ENCODE measurements around the gene CYTH1.

The CYTH1 gene

DNA sequence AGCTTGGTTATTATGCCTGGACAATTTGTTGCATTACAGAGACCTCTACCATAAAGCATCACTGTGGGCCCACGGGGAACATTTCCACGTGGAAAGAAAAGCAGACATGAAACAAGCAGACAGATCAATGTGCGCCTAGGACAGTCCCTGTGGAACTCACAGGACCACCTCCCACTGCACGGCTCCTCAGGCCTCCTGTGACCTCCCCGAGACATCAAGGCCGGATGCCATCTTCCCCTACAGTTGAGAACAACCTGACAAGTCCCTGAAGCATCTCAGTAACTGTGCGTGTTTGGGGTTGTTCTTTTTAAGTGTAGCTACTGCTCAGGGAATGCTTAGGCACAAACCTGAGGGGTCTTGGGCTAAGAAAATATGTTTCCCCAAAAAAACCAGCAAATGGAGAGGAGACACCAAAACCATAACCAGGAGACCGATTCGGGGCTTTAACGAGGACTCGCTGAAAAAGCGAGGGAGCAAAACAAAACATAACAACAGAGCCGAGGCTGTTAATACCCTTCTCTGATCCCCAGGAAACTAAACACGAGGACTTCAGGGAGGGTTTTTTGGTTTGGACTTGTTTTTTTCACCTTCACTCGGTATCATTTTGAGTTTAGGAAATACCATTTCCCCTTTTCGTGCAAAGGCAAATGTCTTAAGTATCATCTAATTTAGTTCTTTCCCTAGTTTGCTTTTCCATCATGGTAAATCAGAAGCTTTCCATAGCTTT lies 87.1 kb downstream of the CYTH1 start:
- no peak for DNase-seq (ENCODE audit: low read depth in 4 of 4, low spot score in 1 of 4)

DNA sequence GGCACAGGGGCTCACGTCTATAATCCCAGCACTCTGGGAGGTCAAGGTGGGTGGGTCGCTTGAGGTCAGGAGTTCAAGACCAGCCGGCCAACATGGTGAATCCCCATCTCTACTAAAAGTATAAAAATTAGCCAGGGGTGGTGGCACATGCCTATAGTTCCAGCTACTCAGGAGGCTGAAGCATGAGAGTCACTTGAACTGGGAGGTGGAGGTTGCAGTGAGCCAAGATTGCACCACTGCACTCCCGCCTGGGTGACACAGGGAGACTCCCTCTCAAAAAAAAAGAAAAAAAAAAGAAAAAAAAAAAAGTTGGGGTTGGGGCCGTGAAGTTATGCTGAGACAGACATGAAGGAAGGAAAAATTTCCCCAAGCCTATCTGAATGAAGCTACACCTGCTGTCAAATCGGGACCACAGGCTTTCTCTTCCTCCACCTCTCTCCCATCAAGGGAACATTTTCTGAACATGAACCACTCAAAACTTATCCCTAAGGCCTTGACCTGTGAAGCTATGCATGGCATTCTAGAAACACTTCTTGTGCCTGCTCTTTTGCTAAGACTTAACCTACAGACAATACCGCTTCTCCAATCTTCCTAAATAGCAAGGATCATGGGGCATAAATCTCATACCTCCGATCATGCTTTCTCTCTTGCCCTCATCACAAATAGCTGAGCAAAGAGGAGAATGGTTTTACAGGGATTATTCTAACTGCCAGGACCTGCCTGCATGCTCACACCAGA lies 88.6 kb downstream of the CYTH1 start:
- no peak for DNase-seq (ENCODE audit: low read depth in 4 of 4, low spot score in 1 of 4)

DNA sequence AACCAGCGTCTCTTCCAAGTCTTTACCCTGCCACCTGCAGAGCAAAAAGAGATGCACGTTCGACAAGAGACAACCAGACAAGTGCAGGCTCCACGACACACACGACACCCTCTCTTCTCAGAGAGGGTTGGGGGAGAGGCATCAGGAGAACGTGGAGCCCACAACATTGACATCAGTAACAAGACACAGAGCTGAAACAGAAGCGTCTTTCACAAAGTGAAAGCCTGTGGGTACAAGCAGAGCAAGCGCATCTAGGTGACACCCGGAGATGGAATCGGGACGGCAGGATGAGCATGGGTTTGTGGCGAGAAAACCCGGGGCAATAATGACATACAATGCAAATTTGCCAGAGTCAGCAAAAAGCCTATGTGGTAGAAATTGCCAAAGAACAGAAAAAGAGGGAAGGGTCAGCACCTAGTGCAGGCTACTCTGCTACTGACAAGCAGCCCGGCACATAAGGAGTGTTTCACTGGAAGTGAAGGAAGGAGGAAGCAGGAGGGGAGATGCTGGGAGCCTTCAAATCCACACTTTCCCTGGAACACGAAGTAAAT lies 89.5 kb downstream of the CYTH1 start:
- no peak for DNase-seq (ENCODE audit: low read depth in 4 of 4, low spot score in 1 of 4)

DNA sequence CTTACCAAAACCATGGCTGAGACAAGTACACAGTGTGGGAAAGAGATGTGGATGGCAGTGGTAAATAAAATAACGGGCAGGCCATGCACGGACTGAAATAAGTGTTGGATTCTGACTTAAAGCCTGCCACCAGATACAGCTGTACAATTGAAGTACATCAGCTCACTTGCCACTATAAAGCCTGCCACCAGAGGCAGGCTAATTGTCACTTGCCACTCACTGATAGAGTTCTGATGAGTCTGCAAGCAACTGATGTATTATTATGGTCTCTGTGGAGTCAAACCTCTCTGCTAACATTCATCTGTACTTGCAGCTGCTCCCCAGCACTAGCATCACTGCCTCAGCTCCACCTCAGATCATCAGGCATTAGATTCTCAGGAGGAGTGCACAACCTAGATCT lies 93.0 kb downstream of the CYTH1 start:
- no peak for DNase-seq (ENCODE audit: low read depth in 4 of 4, low spot score in 1 of 4)

DNA sequence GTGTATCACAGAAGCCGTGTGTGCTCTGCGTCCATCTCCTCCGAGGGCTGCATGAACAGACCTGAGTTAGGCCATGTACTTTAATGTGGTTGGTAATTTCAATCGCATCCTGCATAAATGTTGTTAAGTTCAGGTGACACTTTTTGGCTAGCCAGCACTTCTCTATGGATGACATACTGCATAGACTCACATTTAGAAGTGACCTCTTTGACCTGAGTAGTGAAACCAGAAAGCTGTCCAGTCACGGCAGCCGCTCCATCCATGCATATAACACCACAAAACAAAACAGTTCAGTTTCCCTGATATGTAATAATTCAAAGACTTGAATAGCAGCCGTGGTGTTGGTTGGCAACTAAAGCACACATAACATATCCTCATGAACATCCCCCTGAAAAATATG lies 94.1 kb downstream of the CYTH1 start:
- no peak for DNase-seq (ENCODE audit: low read depth in 4 of 4, low spot score in 1 of 4)

DNA sequence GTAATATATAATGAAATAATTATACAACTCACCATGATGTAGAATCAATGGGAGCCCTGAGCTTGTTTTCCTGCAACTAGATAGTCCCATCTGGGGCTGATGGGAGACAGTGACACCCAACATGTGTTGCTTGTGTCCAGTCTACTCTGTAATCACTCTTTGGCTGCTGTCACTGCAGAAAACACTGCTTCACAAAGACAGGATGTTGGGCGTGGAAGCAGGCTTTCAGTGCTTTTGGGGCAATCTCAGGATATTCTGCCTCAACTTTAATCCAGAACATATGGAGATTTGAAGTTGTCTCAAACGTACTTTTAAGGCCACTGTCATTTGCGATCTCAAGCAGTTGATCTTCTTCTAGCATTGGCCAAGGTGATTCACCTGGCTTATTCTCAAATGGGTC lies 94.9 kb downstream of the CYTH1 start:
- DNase-seq (ENCODE audit: low read depth in 4 of 4, low spot score in 1 of 4), result no peak

DNA sequence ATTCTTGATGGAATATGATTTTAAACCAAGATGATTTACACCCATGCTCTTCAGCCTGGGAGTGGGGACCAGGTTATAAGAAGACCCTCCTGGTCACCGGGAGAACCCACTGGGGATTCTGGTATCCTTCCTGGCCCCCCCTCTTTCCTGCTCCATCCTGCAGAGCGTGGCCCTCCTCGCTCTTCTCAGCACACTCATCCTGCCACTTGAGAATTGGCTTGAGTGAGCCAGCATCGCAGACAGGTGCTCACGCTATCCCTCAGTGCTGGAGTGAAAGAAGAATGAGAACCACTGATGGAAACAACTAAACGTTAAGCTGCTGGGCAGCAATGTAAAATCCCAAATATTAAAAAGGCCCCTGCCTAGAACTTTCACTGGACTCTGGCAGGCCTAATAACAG lies 98.0 kb downstream of the CYTH1 start:
- no peak for DNase-seq (ENCODE audit: low read depth in 4 of 4, low spot score in 1 of 4)

DNA sequence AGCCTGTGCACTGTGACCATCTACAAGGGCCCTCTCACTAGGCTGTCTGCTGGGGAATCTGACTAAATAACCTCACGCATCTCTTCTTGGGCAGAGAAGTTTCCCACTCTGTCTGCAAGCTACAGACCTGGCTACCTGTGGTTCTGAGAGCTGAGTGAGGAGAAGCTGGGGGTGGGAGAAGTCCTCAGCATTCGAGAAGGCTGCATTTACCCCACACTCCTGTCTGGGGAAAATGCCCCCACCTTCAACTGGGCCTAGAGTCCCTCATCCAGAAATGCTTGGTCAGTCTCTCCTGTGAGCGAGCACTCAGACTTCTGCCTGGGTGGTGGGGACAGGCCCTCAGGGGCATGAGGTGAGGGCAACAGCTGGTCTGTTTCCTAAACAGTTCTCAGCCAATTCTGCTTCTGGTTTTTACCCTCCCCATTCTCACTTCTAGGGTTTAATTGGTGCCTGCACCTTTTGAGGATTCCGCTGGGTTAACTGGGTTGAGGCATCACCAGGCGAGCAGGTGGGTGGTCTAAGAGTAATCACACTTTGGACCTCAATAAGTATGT lies 98.6 kb downstream of the CYTH1 start:
- DNase-seq (ENCODE audit: low read depth in 4 of 4, low spot score in 1 of 4), result no peak

DNA sequence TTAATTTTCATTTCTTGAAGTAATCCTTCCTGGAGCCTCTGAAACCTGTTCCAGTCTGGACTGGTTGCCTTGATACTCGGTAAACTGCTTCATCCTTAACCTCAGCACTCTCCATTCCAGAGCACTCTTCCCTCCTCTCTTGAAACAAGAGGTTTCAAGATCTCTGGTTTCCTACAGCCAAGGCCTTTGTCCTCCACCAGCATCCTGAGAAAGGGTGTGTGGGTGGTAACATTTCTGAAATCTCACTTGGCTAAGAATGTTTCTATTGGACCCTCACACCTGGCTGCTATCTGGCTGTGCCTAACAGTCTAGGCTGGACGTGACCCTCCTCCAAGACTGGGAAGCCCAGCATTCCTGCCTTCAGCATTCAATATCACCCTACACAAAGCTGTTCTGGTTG lies 99.7 kb downstream of the CYTH1 start:
- no peak for DNase-seq (ENCODE audit: low read depth in 4 of 4, low spot score in 1 of 4)

DNA sequence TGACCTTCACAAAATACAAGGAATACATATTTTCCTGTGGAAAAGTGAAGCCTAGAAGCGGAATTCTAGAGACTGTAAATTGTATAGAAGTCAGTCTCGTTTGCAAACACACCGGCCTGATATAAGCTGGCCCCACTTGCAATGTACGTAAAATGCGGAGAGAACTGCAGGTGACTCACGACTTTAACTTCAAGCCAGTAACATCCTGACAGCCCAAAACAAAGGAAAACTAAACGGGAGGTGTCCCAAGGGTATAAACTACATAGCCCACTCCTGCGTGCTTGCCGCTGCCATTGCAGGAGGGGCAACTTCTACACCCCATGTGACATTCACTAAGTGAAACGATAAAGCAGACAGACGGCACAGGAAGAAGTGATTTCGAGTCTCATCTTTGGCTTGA lies 101.6 kb downstream of the CYTH1 start:
- DNase-seq (ENCODE audit: low read depth in 4 of 4, low spot score in 1 of 4), result no peak

DNA sequence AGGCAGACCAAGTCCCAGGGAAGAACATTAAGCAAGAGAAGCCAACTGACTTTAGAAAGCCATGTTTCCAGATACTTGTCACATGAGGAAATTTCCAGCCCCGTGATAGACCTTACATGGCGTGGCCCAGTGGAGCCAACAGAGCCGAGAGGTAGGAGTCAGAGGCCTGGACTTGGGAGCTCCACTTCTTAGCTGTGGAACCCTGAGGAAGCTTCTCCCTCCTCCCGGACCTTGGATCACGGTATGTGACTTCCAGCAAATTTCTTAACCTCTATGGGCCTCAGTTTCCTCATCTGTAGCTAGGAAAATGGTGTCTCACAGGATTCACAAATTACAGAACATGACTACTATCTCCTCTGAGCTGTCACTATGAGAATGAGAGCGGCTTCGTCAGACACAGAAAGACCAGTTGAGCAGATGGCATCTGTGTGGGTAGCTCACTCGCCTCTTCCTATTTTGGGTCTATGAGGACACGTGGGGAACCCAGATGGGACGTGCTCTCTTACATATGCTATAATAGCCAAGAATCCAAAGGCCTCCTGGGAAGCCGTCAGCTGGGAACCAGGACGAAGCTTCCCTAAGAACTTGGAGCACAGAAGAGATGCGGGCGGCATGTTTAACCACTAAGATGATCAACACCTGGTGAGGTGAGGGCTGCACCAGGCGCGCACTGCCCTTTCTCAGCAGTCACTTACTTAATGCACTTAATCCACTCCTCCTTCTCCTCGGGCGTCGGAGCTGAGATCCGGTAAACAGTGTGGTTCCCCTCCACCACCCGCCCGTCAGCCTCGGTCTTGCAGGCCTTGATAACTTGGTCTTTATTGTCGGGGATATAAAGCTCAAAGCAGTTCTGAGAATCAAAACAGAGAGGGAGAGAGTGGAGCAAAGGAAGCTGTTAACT lies 102.3 kb downstream of the CYTH1 start:
- no peak for DNase-seq (ENCODE audit: low read depth in 4 of 4, low spot score in 1 of 4)

DNA sequence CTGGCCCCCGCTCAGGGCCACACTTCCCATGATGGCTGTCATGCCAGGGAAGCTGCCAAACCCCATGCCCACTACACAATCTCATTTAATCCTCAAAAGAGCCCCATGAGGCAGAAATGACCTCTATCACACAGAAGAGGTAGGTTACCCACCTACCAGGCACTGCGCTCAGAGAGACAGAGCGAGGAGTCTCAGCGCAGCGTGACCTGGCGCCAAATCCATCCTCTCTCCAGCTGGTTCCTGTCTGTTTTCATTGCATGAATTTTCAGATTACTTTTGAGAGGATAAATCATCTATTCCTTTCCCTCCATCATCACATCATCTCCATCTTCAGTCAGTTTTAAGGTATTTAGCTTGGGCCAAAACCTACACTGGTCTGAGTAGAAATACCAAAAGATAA lies 103.4 kb downstream of the CYTH1 start:
- DNase-seq (ENCODE audit: low read depth in 4 of 4, low spot score in 1 of 4), result no peak

DNA sequence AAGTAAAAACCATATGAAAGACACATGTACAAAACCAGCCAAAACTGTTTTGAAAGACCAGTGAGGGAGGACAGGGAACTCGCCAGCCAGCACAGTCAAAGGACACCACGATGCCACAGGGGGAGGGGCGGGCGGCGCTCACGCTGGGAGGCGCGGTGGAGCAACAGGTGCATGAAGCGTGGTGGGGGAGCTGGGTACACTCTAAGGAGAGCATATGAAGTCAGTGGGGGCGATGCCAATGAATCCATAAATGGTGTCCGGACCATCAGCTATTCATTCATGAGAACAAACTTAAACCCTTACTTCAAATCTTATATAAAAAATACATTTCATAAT lies 103.9 kb downstream of the CYTH1 start:
- DNase-seq (ENCODE audit: low read depth in 4 of 4, low spot score in 1 of 4), result no peak

DNA sequence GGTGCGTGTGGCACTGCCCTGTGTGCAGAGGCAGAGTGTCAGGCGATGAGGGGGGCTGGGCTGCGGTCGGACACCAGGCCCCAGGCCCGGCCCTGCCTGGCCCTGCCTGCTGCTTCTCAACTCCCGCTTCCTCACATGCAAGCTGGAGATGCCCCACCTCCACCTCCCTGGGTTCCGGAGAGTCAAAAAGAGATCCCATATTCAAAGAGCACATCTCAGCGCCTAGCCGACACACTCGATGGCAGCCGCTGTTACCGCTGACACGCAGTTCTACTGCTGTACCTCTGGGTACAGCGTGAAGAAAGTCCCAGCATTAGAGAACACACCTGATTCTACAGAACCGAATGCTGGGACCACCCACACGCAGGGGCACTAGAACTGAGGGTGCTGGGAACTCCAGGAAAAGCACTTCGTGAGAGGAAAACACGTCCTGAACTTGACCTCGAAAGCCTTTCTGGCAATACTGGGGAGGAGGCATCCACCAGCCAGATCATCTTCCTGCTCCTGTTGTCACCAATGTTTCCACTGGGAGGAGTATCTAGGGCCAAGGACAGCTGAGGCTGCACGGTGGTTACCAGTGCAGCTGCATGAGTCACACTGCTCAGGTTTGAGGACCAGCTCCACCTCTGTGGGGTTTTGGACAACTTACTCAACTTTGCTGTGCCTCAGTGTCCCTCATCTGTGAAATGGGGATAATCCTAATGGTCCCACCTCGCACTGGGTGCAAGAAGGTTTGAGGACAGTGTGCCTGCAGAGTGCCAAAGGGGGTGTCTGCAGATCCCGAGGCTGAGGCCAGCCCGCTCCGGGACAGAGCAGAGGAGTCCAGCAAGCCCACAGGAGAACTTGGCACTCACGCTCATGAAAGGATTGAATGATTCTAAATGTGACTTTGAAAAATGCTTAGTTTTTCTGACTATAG lies 104.5 kb downstream of the CYTH1 start:
- DNase-seq (ENCODE audit: low read depth in 4 of 4, low spot score in 1 of 4), result no peak

DNA sequence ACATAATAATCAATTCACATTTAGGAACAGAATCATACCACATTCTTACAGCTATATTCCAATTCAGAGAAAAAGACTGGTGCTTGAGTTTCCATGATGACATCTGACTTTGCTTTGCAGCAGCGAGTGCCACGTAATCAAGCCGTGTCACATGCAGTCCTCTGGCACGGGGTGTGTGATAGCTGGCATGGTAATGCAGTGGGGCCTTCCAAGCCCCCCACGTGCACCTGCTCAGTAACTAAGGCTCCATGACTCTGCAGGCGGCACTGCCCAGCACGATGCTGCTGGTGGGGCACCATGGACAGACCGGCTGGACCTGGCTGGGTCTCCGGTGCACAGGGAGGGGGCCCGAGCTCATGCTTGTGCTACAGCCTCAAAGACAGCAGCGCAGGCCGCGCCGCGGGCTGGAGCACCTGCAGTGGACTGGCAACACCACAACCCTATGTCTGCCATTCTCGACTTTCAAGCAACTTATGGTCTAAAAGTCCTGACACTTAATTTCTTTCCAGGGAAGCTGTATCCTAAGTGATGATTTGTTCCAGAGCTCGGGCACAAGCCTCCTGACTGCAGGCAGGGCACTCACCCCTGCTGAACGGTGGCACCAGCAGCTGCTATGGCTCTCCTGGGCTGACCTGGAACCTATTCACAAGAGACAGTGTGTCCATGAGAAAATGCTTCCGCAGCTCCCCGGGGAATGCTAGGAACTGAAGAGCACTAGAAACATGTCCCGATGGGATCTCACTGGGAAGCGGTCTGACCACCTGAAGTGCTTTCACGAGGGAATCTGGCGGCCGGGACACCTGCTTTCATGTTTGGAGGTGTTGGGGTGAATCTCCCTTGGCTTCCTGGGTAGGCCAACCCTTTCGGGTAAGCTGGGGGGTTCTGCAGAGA lies 105.4 kb downstream of the CYTH1 start:
- DNase-seq (ENCODE audit: low read depth in 4 of 4, low spot score in 1 of 4), result no peak

DNA sequence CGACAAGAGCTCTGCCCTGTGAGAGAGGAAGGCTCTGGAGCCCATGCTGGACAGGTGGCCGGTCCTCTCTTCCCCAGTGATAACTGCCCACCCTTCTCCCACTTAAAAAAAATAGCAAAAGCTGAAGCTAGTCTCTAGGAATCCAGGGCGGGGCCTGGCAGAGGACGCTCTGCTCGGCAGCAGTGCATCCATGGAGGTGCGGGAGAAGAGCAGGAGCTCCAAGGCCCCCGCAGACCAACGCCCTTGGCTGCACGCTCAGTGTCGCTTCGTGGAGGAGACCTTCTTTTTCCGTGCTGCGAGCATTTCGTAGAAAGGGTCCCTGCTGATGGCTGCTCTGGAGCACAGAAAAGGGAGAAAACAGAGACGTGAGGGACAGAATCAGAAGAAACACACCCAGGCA lies 106.2 kb downstream of the CYTH1 start:
- no peak for DNase-seq (ENCODE audit: low read depth in 4 of 4, low spot score in 1 of 4)

DNA sequence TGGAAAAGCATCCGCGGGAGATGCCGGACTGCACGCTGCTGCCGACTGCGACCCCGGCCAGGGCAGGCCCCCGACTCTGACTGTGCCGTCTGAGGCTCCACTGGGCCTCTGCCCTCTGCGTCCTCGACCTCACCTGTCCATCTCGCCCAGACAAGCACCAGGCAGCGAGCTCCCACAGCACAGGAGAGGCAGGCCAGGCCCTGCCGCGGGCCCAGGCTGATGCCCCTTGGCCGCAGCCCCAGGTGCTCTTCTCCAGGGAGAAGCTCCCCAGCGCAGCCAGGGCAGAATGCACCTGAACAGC lies 106.8 kb downstream of the CYTH1 start:
- no peak for DNase-seq (ENCODE audit: low read depth in 4 of 4, low spot score in 1 of 4)

DNA sequence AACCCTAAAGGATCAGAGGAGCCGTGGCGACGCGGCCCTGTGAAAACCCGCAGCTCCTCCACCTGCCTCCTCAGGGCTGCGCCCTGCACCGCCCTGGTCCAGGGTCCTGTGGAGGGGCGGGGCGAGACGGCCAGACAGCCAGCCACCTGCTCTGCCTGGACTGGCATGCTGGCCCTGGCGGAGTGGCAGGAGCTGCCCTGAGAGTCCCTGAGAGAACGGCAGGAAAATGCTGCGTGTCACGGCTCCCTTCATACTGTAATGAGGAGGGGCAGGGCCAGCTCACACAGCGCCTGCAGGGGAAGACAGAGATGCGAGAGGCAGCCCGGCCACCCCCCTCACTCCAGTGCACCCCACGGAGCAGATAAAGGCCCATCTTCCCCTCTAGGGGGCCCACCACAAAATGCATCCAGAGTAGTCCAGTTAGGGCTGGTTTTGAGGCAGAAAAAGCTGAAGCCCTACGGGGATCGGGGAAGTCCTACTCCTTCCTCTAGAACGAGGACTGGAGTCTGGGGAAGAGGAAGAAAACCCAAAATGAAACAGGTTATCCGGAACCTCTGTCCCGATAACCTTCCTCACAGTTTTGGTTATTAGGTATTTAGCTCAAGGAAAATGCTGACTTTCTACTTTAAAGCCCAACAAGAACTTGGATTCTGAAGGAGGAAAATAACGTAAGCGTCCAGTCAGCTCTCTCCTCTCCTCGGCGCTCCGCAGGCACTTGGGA lies 107.3 kb downstream of the CYTH1 start:
- no peak for DNase-seq (ENCODE audit: low read depth in 4 of 4, low spot score in 1 of 4)

DNA sequence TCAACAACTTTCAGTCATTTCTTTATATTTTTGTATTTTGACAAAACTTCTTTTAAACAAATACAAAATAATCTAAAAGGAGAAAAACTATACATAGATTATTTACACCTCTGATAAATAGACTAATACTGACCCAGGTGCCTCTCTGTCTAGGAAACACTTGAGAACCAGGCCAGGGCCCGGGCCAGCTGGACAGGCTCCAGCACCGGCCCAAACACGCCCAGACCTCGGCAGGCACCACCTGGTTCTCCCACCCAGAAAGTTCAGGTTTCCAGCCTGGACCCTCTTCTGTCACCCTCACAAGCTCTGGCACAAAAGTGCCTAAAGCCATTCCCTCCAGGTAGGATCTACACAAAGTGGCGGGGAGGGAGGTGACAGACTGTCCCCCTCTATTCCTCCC lies 107.9 kb downstream of the CYTH1 start:
- DNase-seq (ENCODE audit: low read depth in 4 of 4, low spot score in 1 of 4), result no peak
